NCI-H146 treated with DMSO at 0.1 percent for 48 hours (cell line): ENCODE measurements around the gene STK35.

Experiments used
- DNase-seq: peaks from one replicate; lab custom pipeline; 2025; ENCODE audit not compliant: unreplicated experiment; lab: John Stamatoyannopoulos, UW

The STK35 gene

GRCh38 chr20:2104236-2104635 lies 2.6 kb downstream of the STK35 start:
- DNase-seq, result no peak

GRCh38 chr20:2108498-2108897 lies 6.9 kb downstream of the STK35 start:
- no peak for DNase-seq

- no peak for DNase-seq
Observed at GRCh38 chr20:2108987-2109386, 7.4 kb downstream of the STK35 start.

GRCh38 chr20:2109425-2110210 lies 8.0 kb downstream of the STK35 start:
- no peak for DNase-seq

GRCh38 chr20:2112910-2113309 lies 11.3 kb downstream of the STK35 start:
- no peak for DNase-seq

- DNase-seq, result no peak
Observed at GRCh38 chr20:2114127-2114959, 12.7 kb downstream of the STK35 start.

- no peak for DNase-seq
Observed at GRCh38 chr20:2114990-2115681, 13.5 kb downstream of the STK35 start.

- no peak for DNase-seq
Observed at GRCh38 chr20:2116170-2116940, 14.7 kb downstream of the STK35 start.

- DNase-seq, result no peak
Observed at GRCh38 chr20:2118783-2119182, 17.2 kb downstream of the STK35 start.

- DNase-seq, result no peak
Observed at GRCh38 chr20:2122936-2123335, 21.3 kb downstream of the STK35 start.

GRCh38 chr20:2123720-2124119 lies 22.1 kb downstream of the STK35 start:
- DNase-seq, result no peak

GRCh38 chr20:2124564-2125213 lies 23.1 kb downstream of the STK35 start:
- DNase-seq, result no peak

GRCh38 chr20:2125474-2126112 lies 24.0 kb downstream of the STK35 start:
- DNase-seq, result no peak

GRCh38 chr20:2127238-2127637 lies 25.6 kb downstream of the STK35 start:
- no peak for DNase-seq

GRCh38 chr20:2128542-2128941 lies 26.9 kb downstream of the STK35 start:
- DNase-seq, result no peak

GRCh38 chr20:2130062-2130591 lies 28.5 kb downstream of the STK35 start:
- DNase-seq, result no peak

GRCh38 chr20:2130683-2131082 lies 29.1 kb downstream of the STK35 start:
- DNase-seq, result no peak

GRCh38 chr20:2131366-2131765 lies 29.7 kb downstream of the STK35 start:
- no peak for DNase-seq

GRCh38 chr20:2132461-2132901 lies 30.9 kb downstream of the STK35 start:
- no peak for DNase-seq
